CD4-positive, alpha-beta T cell treated with Interleukin-4 for 4 hours (primary cell): ENCODE data around the gene CENPF.
"Not testable (repeated sequence)": the region's sequence is repeated elsewhere in the genome, so short reads cannot be mapped to it uniquely, and the experiment has no call there.

ENCODE experiments used
- DNase-seq: peaks from one replicate; pipeline ENCODE4 v3.0.0-alpha.2; 2020

CENPF gene, protein sequence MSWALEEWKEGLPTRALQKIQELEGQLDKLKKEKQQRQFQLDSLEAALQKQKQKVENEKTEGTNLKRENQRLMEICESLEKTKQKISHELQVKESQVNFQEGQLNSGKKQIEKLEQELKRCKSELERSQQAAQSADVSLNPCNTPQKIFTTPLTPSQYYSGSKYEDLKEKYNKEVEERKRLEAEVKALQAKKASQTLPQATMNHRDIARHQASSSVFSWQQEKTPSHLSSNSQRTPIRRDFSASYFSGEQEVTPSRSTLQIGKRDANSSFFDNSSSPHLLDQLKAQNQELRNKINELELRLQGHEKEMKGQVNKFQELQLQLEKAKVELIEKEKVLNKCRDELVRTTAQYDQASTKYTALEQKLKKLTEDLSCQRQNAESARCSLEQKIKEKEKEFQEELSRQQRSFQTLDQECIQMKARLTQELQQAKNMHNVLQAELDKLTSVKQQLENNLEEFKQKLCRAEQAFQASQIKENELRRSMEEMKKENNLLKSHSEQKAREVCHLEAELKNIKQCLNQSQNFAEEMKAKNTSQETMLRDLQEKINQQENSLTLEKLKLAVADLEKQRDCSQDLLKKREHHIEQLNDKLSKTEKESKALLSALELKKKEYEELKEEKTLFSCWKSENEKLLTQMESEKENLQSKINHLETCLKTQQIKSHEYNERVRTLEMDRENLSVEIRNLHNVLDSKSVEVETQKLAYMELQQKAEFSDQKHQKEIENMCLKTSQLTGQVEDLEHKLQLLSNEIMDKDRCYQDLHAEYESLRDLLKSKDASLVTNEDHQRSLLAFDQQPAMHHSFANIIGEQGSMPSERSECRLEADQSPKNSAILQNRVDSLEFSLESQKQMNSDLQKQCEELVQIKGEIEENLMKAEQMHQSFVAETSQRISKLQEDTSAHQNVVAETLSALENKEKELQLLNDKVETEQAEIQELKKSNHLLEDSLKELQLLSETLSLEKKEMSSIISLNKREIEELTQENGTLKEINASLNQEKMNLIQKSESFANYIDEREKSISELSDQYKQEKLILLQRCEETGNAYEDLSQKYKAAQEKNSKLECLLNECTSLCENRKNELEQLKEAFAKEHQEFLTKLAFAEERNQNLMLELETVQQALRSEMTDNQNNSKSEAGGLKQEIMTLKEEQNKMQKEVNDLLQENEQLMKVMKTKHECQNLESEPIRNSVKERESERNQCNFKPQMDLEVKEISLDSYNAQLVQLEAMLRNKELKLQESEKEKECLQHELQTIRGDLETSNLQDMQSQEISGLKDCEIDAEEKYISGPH (N-terminal part only)

DNA sequence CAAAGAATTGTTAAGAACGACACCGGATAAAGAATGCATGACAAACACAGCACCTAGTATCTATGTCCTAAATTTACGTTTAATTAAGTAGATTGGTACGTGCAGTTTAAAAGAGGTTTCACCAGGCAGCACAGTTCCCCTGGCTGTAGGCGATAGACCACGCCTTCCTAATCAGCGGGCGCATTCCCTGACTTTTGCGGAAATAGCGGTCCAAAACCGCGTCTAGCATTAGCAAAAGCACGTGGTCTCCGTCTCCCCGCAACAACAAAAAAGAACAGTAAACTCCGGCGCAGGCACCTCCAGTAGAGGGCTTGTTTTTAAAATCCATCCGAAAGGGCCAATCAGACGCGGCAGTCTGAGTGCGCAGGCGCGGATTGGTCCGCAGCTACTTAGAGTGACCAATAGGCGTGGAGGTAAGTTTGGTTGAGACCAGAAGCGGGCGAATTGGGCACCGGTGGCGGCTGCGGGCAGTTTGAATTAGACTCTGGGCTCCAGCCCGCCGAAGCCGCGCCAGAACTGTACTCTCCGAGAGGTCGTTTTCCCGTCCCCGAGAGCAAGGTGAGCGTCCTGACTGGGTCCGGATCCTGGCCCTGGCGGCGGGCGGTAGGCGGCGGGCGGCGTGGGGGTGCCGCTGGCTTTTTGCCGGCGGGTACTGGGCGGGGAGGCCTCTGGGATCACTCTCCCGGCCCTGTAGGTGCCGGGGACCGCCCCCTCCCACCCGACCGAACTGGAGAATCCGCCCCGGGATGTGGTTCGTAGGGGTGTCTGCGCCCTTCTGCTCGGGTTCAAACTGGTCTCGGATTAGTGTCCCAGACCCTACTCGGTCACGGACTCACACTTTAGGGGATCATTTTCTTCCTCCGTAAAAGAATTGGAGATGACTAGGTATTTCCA lies at the start of gene CENPF:
TSS of gene CENPF (plus strand) at position 432 of the 894 bp plus-strand sequence. CDS start 10,560 bp downstream, outside the sequence.
- peak; percentile 97 for DNase-seq

- DNase-seq = no peak
These were observed 44.9 kb upstream of the CENPF start for GRCh38 chr1:214557952-214558735.

DNA sequence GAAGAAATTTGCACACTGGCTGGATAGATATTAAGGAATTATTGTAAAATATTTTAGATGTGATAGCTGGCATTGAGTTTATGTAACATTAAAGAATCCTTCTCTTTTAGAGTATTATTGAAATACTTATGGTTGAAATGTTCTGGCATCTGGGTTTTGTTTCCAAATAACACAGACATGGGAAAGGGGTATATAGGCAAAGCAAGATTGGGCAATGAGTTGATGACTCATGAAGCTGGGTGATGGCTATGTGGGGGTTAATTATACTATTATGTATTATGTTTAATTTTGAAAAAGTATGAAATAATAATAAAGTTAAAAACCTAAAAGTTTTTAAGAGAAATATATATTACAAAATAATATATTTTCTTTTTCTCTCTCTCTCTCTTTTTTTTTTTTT lies 39.1 kb upstream of the CENPF start:
- no peak for DNase-seq

DNA sequence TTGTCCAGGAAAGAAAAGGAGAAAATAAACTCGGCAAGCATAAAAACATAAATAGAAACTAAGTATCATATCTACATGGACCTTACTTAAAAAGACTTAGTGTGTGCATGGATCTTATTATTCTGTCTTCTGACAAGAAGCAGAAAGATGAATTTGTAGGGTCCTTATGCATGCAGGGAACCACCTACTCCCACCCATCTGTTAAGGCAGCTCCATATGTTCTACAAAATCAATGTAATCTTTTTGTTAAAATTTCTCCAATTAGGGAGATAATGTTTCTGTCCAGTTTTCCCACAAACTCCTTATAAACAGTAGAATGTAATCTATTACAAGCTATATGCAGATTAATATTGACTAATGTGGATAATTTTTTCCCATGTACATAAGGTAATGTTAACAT lies 37.7 kb upstream of the CENPF start:
- no peak for DNase-seq

DNA sequence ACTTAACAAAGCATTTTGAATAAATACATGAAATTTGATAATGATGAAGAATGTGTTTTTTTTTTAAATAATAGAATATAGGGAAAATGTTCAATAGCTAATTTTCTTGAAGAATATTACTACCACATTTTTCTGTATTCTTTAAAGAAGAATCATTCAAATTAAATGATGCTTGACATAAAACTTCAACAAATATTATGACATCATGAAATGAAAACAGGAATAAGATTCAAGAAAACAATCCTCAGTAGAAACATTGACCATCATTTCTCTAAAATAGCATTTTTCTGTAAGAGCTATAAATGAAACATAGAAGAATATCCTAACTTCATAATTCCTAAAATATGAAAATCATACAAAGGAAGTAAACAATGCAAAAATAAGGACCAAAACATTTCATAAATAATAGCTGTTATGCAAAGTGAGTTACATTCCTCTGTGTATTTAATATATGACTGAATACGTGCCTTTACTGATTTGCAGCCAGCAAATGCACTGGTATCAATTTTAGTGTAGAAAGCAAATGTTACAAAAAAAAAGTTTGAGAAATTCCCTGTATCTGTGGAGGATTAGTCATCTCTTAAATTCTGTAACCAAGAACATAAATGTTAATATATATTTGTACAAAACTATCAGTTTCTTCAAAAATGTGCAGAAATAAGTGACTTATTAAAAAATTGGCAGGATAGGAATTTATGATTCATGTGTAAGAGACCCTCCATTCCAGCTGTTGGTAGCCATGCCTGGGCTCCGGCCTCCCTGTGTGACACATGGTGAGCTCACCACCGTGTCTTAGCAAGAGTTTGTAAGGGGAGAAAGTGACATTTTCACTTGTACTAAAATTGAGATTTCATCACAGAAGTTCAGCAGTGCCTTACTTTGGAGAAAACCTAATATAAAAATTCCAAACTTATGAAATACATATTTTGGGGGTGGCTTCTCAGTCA lies 36.6 kb upstream of the CENPF start:
- no peak for DNase-seq

DNA sequence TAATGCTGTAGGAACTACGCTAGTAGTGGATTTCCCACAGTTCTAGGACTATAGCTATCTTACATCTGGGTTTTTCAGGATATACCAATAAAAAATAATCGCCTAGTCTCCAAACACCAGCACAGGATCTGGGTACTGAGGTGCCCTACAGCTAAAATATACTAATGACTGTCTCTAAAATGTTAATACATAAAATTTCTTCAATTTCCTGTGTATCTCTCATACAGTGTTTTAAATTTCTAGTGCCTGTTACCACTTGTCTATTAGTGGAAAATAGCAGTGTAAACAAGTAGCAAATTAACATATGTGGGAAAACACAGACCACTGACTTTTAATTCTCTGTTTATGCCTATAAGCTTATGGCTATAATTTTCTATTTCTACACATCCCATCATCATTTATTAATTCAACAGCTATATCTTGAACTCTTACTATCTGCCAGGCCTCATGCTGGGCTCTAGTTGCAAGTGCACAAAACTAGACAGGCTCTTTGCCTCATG lies 35.5 kb upstream of the CENPF start:
- DNase-seq = no peak

GRCh38 chr1:214568328-214568727 lies 34.7 kb upstream of the CENPF start:
- DNase-seq = no peak

DNA sequence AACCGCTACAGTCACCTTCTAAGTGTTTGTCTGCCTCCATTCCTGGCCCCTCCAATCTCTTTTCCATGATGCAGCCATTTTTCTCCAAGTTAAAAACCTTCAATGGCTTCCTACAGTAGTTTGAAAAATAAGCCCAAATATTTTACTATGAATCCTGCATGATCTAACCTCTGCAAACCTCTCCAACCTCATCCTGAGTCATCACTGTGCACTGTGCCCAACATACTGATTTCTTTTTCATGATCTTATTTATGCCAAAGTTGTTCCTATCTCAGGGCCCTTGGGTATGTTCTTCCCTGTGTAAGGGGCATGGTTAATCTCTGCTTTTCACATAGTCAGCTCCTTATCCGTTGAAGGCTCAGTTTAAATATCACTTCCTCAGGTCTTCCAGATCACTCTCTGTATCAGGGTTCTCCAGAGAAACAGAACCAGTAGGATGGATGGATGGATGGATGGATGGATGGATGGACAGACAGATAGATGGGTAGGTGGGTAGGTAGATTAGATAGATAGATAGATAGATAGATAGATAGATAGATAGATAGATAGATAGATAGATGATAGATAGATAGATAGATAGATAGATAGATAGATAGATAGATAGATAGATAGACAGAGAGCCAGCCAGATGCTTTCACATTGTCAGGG lies 33.5 kb upstream of the CENPF start:
- DNase-seq = no peak

- DNase-seq = no peak
These were observed 32.6 kb upstream of the CENPF start for GRCh38 chr1:214570442-214570841.

DNA sequence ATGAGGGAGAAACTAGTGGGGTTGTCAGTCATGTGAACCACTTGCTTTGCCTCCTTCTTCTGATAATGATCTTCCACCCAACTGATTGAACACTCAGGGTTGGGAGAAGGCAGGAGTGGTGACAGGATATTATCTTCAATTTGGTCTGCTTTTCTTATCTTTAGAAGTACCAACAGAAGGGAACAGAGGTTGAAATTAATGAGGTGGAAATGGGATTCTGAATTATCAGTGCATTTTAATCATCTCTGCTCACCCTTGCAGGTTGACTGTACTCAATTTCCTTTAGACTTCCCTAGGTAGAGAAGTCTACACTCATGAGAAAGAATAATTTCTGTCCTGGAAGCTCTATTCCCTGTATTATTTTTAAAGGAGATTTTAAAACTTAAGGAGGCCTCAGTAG lies 31.7 kb upstream of the CENPF start:
- no peak for DNase-seq

DNA sequence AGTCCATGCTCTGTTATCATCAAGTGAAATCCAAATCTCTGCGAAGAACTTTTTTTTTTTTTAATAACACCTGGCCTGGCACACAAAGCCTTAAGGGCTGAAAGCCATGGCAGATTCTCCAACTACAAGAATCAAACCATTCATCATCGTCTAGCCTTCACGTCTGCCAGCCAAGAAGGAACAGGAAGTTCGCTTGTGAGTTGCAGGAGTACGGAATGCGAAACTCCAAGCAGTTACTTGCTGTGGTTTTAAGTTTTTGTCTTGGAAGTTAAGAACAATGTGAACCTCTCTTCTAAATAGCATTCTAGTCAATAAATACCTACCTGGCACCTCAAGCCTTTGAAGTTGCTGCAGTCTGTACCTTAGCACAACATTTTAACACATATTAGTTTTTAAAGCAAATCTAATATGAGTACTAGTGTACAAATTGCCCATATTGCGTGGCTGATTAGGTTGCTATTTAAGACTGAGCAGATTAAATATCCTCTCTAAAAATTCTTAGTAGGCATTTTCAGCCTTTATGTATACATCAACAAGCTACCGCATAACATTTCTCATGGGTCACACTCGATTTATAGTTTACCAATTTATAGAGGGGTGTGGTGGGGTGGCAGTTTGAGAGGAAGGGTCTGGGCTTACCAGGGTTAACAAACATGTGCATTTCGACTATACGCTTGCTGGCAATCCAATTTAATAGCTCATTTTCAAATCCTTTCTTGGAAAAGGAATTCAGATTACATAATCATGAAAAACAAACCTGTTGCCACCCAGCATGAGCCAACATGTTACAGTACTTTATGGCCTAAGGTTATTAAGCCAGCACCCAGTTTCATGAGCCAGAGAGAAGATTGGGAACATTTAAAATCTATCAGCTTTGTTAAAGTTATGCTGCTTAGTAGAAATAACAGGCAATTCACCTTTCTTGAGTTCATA lies 29.3 kb upstream of the CENPF start:
- no peak for DNase-seq

GRCh38 chr1:214574598-214575411 lies 28.2 kb upstream of the CENPF start:
- DNase-seq = no peak

- not testable (repeated sequence) for DNase-seq
These were observed 26.9 kb upstream of the CENPF start for GRCh38 chr1:214576120-214576519.

GRCh38 chr1:214579183-214579582 lies 23.8 kb upstream of the CENPF start:
- DNase-seq = no peak

DNA sequence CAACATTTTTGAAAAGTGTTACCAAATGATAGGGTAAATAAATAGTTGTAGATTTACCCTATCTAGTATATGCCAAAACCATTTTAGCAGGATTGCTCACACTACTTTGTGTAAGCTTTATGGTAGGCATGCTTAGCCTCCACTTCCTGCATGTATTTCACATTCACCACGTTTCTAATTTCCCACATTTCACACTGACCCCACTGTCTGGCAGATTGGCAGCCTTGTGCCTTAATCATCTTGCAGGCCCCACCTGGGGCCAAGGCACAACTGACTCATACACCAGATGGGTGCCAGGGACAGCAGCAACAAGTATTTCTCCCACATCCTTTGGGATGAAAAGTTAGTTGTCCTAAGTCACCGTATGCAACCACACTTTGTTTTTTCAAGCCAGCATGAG lies 21.2 kb upstream of the CENPF start:
- DNase-seq = no peak

GRCh38 chr1:214582289-214582891 lies 20.6 kb upstream of the CENPF start:
- DNase-seq = no peak

DNA sequence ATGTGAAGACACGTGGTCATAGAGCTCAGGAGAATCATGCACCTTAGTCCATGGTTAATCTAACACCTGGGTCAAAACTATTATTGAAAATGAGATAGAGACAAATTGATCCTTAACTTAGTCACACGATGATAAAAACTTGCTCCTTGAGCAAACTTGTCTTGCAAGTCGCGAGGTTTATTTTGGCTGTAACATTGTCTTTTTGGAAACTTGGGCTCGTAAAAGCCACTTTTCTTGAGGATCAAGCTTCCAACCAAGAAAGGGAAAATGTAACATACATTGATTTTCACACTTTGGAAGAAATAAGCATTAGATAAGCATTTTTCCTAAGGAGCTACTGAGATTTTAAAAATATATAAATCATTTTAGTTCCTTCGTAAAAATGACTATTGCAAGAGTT lies 19.9 kb upstream of the CENPF start:
- no peak for DNase-seq
